Colonic mucosa (tissue), 4 donors: Measurements from ENCODE around the gene STRBP. TPM values are rescaled to one million over a fixed set of nuclear protein-coding genes. Genes with fewer than 3 reads are reported as not detected.

Experiments
- DNase-seq: peaks from one replicate; pipeline ENCODE4 v3.0.0-alpha.2; 2020
- H3K27ac ChIP-seq: fragments of 200-600 bp; one replicate; pipeline ENCODE4 v1.8.0; 2021
- H3K27me3 ChIP-seq: fragments of 200-600 bp; one replicate; pipeline ENCODE4 v1.8.0; 2021
- H3K36me3 ChIP-seq: fragments of 200-600 bp; one replicate; pipeline ENCODE4 v1.8.0; 2021
- H3K4me1 ChIP-seq: fragments of 200-600 bp; one replicate; pipeline ENCODE4 v1.8.0; 2021; ENCODE audit warnings: mild to moderate bottlenecking
- H3K4me3 ChIP-seq: fragments of 200-600 bp; one replicate; pipeline ENCODE4 v1.8.0; 2021
- H3K9ac ChIP-seq, 2 donors: one replicate each; pipeline ENCODE4 v1.7.0; 2013; ENCODE audit warnings: control low read depth in 2 of 2, low read depth in 2 of 2, low read length in 2 of 2
- H3K9me3 ChIP-seq: fragments of 200-600 bp; one replicate; pipeline ENCODE4 v1.8.0; 2021
- CTCF ChIP-seq: fragments of 200-600 bp; IDR thresholded peaks from one replicate; pipeline ENCODE4 v1.8.0; 2022; ENCODE audit warnings: antibody characterized with exemption, mild to moderate bottlenecking
- intact Hi-C: fragments of 100-400 bp; cut with DNase I; formaldehyde crosslinking; loops from one replicate; pipeline ENCODE4 v1.14.1; 2022
- total RNA-seq, 2 donors: library from RNA; stranded (reverse); fragmentation: NEBNext Ultra II Directional in 1 of 2; extraction: Animal tissue kit (Norgen Biotek cat#: 25700) in 1 of 2; gene quantifications; one replicate each; pipeline ENCODE4 v1.2.1, GENCODE V29; 2021
- donor health status: healthy.
- donor health status: DM: no; HTN: no; CAD: no.
- donor health status: DM: no; HTN: no; CAD: no.

Gene STRBP
- total RNA-seq, 2 donors from 2014 or later: 37.5 to 53.5 TPM

GRCh38 chr9:123234853-123235252 lies 33.5 kb downstream of the STRBP start:
- intact Hi-C loops: no loop called here
- Histone ChIP-seq H3K27me3 (no peaks in the 10 kb centered on the region), H3K4me3 (no peak overlapping the region), H3K27ac (no peak overlapping the region), H3K9ac (no peak overlapping the region), H3K9me3 (no peaks in the 10 kb centered on the region), H3K36me3 (no peaks in the 10 kb centered on the region), H3K4me1 (no peaks in the 10 kb centered on the region)
- no peak for DNase-seq
- TF ChIP-seq CTCF: no peak

DNA sequence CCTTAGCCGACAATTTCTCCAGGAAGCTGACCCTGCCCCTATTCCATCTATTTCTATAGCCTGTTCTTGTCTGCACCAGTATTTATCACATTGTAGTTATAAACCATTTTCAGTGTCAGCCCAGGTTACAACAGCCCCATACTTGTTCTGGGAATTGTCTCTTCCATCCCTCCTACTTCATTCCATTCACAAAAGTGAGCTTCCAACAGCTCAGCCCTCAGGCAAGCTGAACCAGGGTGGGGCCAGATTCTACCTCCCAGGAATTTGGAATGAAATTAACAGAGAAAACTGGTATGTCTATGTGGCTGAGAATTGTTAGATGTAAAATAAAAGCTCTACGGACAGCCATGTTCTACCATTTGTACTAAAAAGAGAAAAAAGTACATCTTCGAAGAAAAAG lies 36.1 kb downstream of the STRBP start:
- no peak overlapping the region for H3K4me3 ChIP-seq
- H3K36me3 ChIP-seq: no peaks in the 10 kb centered on the region
- H3K4me1 ChIP-seq: no peaks in the 10 kb centered on the region
- no peak for TF ChIP-seq CTCF
- intact Hi-C loops: no loop called here
- no peaks in the 10 kb centered on the region for H3K27me3 ChIP-seq
- DNase-seq: no peak
- no peaks in the 10 kb centered on the region for H3K9me3 ChIP-seq
- H3K27ac ChIP-seq: no peak overlapping the region
- H3K9ac ChIP-seq: no peak overlapping the region

DNA sequence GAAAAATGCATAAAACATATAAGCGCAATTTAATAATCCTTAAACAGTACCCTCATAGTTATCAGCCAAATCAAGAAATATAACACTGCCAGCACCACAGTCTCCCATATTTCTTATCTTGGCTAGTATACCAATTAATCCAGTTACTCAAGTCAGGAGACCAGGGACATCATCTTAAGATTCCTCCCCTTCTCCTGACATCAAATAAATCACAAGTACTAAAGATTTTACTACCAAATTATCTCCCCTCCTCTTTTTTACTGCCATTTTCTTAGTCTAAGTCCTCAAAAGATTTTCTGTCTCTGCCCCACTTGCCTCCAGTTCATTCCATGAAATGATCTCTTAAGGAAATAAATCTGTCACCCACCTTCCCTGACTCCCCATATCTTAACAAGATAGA lies 37.0 kb downstream of the STRBP start:
- Histone ChIP-seq H3K4me3 (no peak overlapping the region), H3K4me1 (no peaks in the 10 kb centered on the region), H3K36me3 (no peaks in the 10 kb centered on the region), H3K27me3 (no peaks in the 10 kb centered on the region), H3K27ac (no peak overlapping the region), H3K9ac (no peak overlapping the region), H3K9me3 (no peaks in the 10 kb centered on the region)
- DNase-seq: no peak
- intact Hi-C loops: no loop called here
- no peak for TF ChIP-seq CTCF

GRCh38 chr9:123228967-123229366 lies 39.4 kb downstream of the STRBP start:
- no peak for DNase-seq
- no peak overlapping the region for H3K9ac ChIP-seq
- TF ChIP-seq CTCF: no peak
- H3K27ac ChIP-seq: no peak overlapping the region
- no peaks in the 10 kb centered on the region for H3K36me3 ChIP-seq
- no peaks in the 10 kb centered on the region for H3K9me3 ChIP-seq
- no peaks in the 10 kb centered on the region for H3K27me3 ChIP-seq
- intact Hi-C loops: loop anchor here (10.0 kb wide), 1 partner anchor 116 kb away; no protein-coding TSS in a partner anchor
- no peaks in the 10 kb centered on the region for H3K4me1 ChIP-seq
- no peak overlapping the region for H3K4me3 ChIP-seq

GRCh38 chr9:123225995-123226394 lies 42.4 kb downstream of the STRBP start:
- no peaks in the 10 kb centered on the region for H3K9me3 ChIP-seq
- H3K27ac ChIP-seq: no peak overlapping the region
- H3K9ac ChIP-seq: no peak overlapping the region
- H3K4me3 ChIP-seq: no peak overlapping the region
- no peaks in the 10 kb centered on the region for H3K4me1 ChIP-seq
- no peaks in the 10 kb centered on the region for H3K36me3 ChIP-seq
- TF ChIP-seq CTCF: no peak
- intact Hi-C loops: loop anchor here (10.0 kb wide), 1 partner anchor 119 kb away; no protein-coding TSS in a partner anchor
- no peak for DNase-seq
- no peaks in the 10 kb centered on the region for H3K27me3 ChIP-seq
